Smooth muscle cell (in vitro differentiated cells): ENCODE measurements around the gene CAT. TPM values are rescaled to one million over a fixed set of nuclear protein-coding genes. Genes with fewer than 3 reads are reported as not detected.

ENCODE experiments used
- DNase-seq: peaks from one replicate; lab custom pipeline; 2025; ENCODE audit not compliant: unreplicated experiment; lab: John Stamatoyannopoulos, UW
- H2AFZ ChIP-seq: fragments of 200-600 bp; sonication (generic); 2 replicates; pipeline ENCODE4 v1.6.0; 2016; ENCODE audit warnings: antibody characterized with exemption, low read depth, mild to moderate bottlenecking
- H3F3A ChIP-seq: fragments of 200-600 bp; sonication (generic); 2 replicates; pipeline ENCODE4 v1.6.0; 2017; ENCODE audit warnings: antibody characterized with exemption, low read depth
- H3K27ac ChIP-seq: fragments of 200-600 bp; sonication (generic); 2 replicates; pipeline ENCODE4 v1.5.1; 2016; ENCODE audit warnings: low read depth, mild to moderate bottlenecking
- H3K27me3 ChIP-seq: fragments of 200-600 bp; sonication (generic); 2 replicates; pipeline ENCODE4 v1.6.1; 2016; ENCODE audit warnings: low read depth, mild to moderate bottlenecking
- H3K36me3 ChIP-seq: fragments of 200-600 bp; sonication (generic); 2 replicates; pipeline ENCODE4 v1.5.1; 2016; ENCODE audit warnings: low read depth
- H3K4me1 ChIP-seq: fragments of 200-600 bp; sonication (generic); 2 replicates; pipeline ENCODE4 v1.5.1; 2016; ENCODE audit warnings: low read depth
- H3K4me2 ChIP-seq: fragments of 200-600 bp; sonication (generic); 2 replicates; pipeline ENCODE4 v1.6.0; 2016; ENCODE audit warnings: mild to moderate bottlenecking
- H3K4me3 ChIP-seq: fragments of 200-600 bp; sonication (generic); 2 replicates; pipeline ENCODE4 v1.5.1; 2016; ENCODE audit warnings: mild to moderate bottlenecking
- H3K79me2 ChIP-seq: fragments of 200-600 bp; sonication (generic); 2 replicates; pipeline ENCODE4 v1.6.0; 2016; ENCODE audit warnings: low read depth, mild to moderate bottlenecking
- H3K9ac ChIP-seq: fragments of 200-600 bp; sonication (generic); 2 replicates; pipeline ENCODE4 v1.6.0; 2016; ENCODE audit warnings: low read depth
- H3K9me3 ChIP-seq: fragments of 200-600 bp; sonication (generic); replicated peaks from 2 replicates; pipeline ENCODE4 v1.5.1; 2016; ENCODE audit warnings: low read depth
- H4K20me1 ChIP-seq: fragments of 200-600 bp; sonication (generic); 2 replicates; pipeline ENCODE4 v1.6.0; 2016; ENCODE audit warnings: low read depth
- CTCF ChIP-seq: fragments of 200-600 bp; sonication (generic); IDR thresholded peaks from 2 replicates; pipeline ENCODE4 v1.5.1; 2017; ENCODE audit warnings: borderline replicate concordance, mild to moderate bottlenecking, antibody characterized with exemption; ENCODE audit not compliant: insufficient read depth, poor library complexity, severe bottlenecking
- WGBS: methylation state at CpG from one replicate; pipeline ENCODE4 v1.1.7; 2016; ENCODE audit warnings: low lambda C conversion rate; 5-methylcytosine and 5-hydroxymethylcytosine counted together
- polyA plus RNA-seq: library from polyadenylated mRNA; unstranded; fragments of >200 nt; fragmentation: Nextera tagmentation; extraction: Ambion mirVana; gene quantifications from 2 replicates; pipeline ENCODE4 v1.2.1, GENCODE V29; 2016
- total RNA-seq: library from RNA; depleted of rRNA; stranded (reverse); fragments of >200 nt; gene quantifications from 2 replicates; pipeline ENCODE4 v1.2.3, GENCODE V29; 2014

Gene CAT
- total and polyA plus RNA-seq, 2 experiments from 2014 or later: not detected

- Histone ChIP-seq H3K4me3 (no peak overlapping the region), H3K4me2 (no peak overlapping the region)
- no peak for TF ChIP-seq CTCF
Observed at GRCh38 chr11:34483106-34483874, 44.6 kb downstream of the CAT start.

GRCh38 chr11:34487430-34487829 is 48.7 kb downstream of the CAT start:
- TF ChIP-seq CTCF: no peak
- no peaks in the 10 kb centered on the region for H3K36me3 ChIP-seq
- no peaks in the 10 kb centered on the region for H3F3A ChIP-seq
- H3K4me1 ChIP-seq: peaks cover 10% of the 10 kb centered on the region
- H3K9me3 ChIP-seq: no peaks in the 10 kb centered on the region
- no peaks in the 10 kb centered on the region for H3K79me2 ChIP-seq
- H2AFZ ChIP-seq: no peak overlapping the region
- H3K4me2 ChIP-seq: no peak overlapping the region
- H3K9ac ChIP-seq: no peak overlapping the region
- no peaks in the 10 kb centered on the region for H4K20me1 ChIP-seq
- DNase-seq: no peak
- no peaks in the 10 kb centered on the region for H3K27me3 ChIP-seq
- no peak overlapping the region for H3K27ac ChIP-seq
- H3K4me3 ChIP-seq: no peak overlapping the region
- 86% methylated on average over 7 of the region's 7 CpGs for WGBS

More at GRCh38 chr11:34483106-34483874, 44.6 kb downstream of the CAT start:
- H3K9ac ChIP-seq: no peak overlapping the region
- H3K9me3 ChIP-seq: no peaks in the 10 kb centered on the region
- H3K27ac ChIP-seq: no peak overlapping the region
- H3K27me3 ChIP-seq: peaks cover 7% of the 10 kb centered on the region
- WGBS: 82% methylated on average over 9 of the region's 9 CpGs
- no peak overlapping the region for H2AFZ ChIP-seq
- no peaks in the 10 kb centered on the region for H3F3A ChIP-seq
- H3K36me3 ChIP-seq: no peaks in the 10 kb centered on the region
- H3K4me1 ChIP-seq: peaks cover 3% of the 10 kb centered on the region
- no peaks in the 10 kb centered on the region for H3K79me2 ChIP-seq
- H4K20me1 ChIP-seq: no peaks in the 10 kb centered on the region
- DNase-seq: no peak

GRCh38 chr11:34488855-34489557 is 50.3 kb downstream of the CAT start:
- no peak overlapping the region for H3K9ac ChIP-seq
- TF ChIP-seq CTCF: no peak
- H3K36me3 ChIP-seq: no peaks in the 10 kb centered on the region
- no peaks in the 10 kb centered on the region for H3K27me3 ChIP-seq
- H2AFZ ChIP-seq: no peak overlapping the region
- no peaks in the 10 kb centered on the region for H4K20me1 ChIP-seq
- no peaks in the 10 kb centered on the region for H3F3A ChIP-seq
- H3K4me3 ChIP-seq: no peak overlapping the region
- H3K9me3 ChIP-seq: no peaks in the 10 kb centered on the region
- H3K4me2 ChIP-seq: no peak overlapping the region
- peaks cover 10% of the 10 kb centered on the region for H3K4me1 ChIP-seq
- DNase-seq: no peak
- H3K79me2 ChIP-seq: no peaks in the 10 kb centered on the region
- no peak overlapping the region for H3K27ac ChIP-seq
- 90% methylated on average over 12 of the region's 12 CpGs for WGBS
